Panc1 (cell line): ENCODE data around the gene DPCD. TPM values are rescaled to one million over a fixed set of nuclear protein-coding genes. Genes with fewer than 3 reads are reported as not detected.

Source experiments
- ATAC-seq: fragments of 200-7000 bp; cut with Tn5 transposase; 2 replicates; pipeline ENCODE4 v1.9.1; 2020; ENCODE audit warnings: mild to moderate bottlenecking, moderate library complexity
- BruUV-seq: library from RNA; stranded (reverse); fragments of 400-500 nt; replicated peaks from 2 replicates; lab custom pipeline; 2021; lab: Mats Ljungman, UMichigan
- CTCF ChIA-PET: fragments of 300-600 bp; sonication (Branson Sonifier 250); formaldehyde crosslinking; loops from one replicate; lab custom pipeline; 2022; ENCODE audit warnings: antibody characterized with exemption; lab: Charles Lee
- POLR2A ChIA-PET: fragments of 300-600 bp; sonication (Branson Sonifier 250); formaldehyde crosslinking; loops from one replicate; lab custom pipeline; 2022; ENCODE audit warnings: antibody characterized with exemption; lab: Charles Lee
- DNase-seq: peaks from one replicate; pipeline ENCODE4 v3.0.0-alpha.2; 2010; ENCODE audit warnings: low read depth, low spot score
- H3K27ac ChIP-seq: 2 replicates; pipeline ENCODE4 v1.5.1; 2011; ENCODE audit warnings: mild to moderate bottlenecking, low read length, inconsistent platforms
- H3K27me3 ChIP-seq: fragments of 200-500 bp; sonication (Bioruptor generic); 2 replicates; pipeline ENCODE4 v1.6.0; 2014; ENCODE audit warnings: low read length, inconsistent platforms; ENCODE audit not compliant: control insufficient read depth, insufficient read depth
- H3K36me3 ChIP-seq: fragments of 200-500 bp; sonication (Bioruptor generic); 2 replicates; pipeline ENCODE4 v1.5.1; 2014; ENCODE audit warnings: inconsistent platforms, mild to moderate bottlenecking, low read length, moderate library complexity; ENCODE audit not compliant: control insufficient read depth, insufficient read depth
- H3K4me1 ChIP-seq: 2 replicates; pipeline ENCODE4 v1.5.1; 2011; ENCODE audit warnings: inconsistent platforms, mild to moderate bottlenecking, low read length, moderate library complexity; ENCODE audit not compliant: control insufficient read depth, insufficient read depth
- H3K4me3 ChIP-seq, 2 experiments: 2 replicates each; pipeline ENCODE4 v1.5.1; 2011 to 2012; ENCODE audit warnings: low read depth in 2 of 2, low read length in 2 of 2, mild to moderate bottlenecking in 2 of 2, inconsistent platforms in 1 of 2, moderate library complexity in 1 of 2
- H3K9me3 ChIP-seq: fragments of 200-500 bp; sonication (Bioruptor generic); 2 replicates; pipeline ENCODE4 v1.5.1; 2014; ENCODE audit warnings: low read depth, mild to moderate bottlenecking, inconsistent platforms, low read length, moderate library complexity; ENCODE audit not compliant: control insufficient read depth, insufficient read depth
- POLR2AphosphoS5 ChIP-seq: IDR thresholded peaks from 2 replicates; pipeline ENCODE4 v1.6.1; 2012; ENCODE audit warnings: mild to moderate bottlenecking, low read depth, low read length, moderate library complexity
- REST ChIP-seq, 2 experiments: IDR thresholded peaks; 2 replicates each; pipeline ENCODE4 v1.6.1; 2011 to 2012; ENCODE audit warnings: low read depth in 2 of 2, control low read depth in 1 of 2, low read length in 1 of 2, mild to moderate bottlenecking in 1 of 2, moderate library complexity in 1 of 2; ENCODE audit not compliant: insufficient read depth in 1 of 2
- SIN3A ChIP-seq: IDR thresholded peaks from 2 replicates; pipeline ENCODE4 v1.6.1; 2012; ENCODE audit warnings: low read depth, mild to moderate bottlenecking, low read length, moderate library complexity, borderline replicate concordance; ENCODE audit not compliant: insufficient read depth
- TCF7L2 ChIP-seq: IDR thresholded peaks from 2 replicates; pipeline ENCODE4 v1.6.1; 2011; ENCODE audit warnings: mild to moderate bottlenecking, low read depth, low read length, inconsistent platforms
- in situ Hi-C: cut with HindIII; loops from 2 replicates; pipeline ENCODE4 v1.10.0; 2016; ENCODE audit warnings: low sequenced_read_pairs, low pct_unique_long_range_greater_than_20kb
- intact Hi-C: fragments of 100-400 bp; cut with micrococcal nuclease; formaldehyde crosslinking; loops from one replicate; pipeline ENCODE4 v1.10.0; 2022; ENCODE audit not compliant: unreplicated experiment
- total RNA-seq: library from RNA; stranded (reverse); gene quantifications from one replicate; pipeline ENCODE4 v1.2.1, GENCODE V29; 2021; ENCODE audit not compliant: unreplicated experiment
- TF ChIP-seq, protein P1 (sequence below): fragments of 450-650 bp; IDR thresholded peaks from 2 replicates; pipeline ENCODE4 v1.5.1; 2017; ENCODE audit warnings: mild to moderate bottlenecking

The DPCD gene
- total RNA-seq, 1 experiment from 2014 or later: 27.6 TPM

- TF ChIP-seq SIN3A: no peak
- TF ChIP-seq REST (IDR thresholded peaks at IDR 0.05; ENCODE audit: insufficient read depth in 1 of 2, low read depth in 2 of 2, low read length in 1 of 2): no peak
- no peak for TF ChIP-seq TCF7L2
- TF ChIP-seq POLR2AphosphoS5: no peak
- TF ChIP-seq, protein P1, sequence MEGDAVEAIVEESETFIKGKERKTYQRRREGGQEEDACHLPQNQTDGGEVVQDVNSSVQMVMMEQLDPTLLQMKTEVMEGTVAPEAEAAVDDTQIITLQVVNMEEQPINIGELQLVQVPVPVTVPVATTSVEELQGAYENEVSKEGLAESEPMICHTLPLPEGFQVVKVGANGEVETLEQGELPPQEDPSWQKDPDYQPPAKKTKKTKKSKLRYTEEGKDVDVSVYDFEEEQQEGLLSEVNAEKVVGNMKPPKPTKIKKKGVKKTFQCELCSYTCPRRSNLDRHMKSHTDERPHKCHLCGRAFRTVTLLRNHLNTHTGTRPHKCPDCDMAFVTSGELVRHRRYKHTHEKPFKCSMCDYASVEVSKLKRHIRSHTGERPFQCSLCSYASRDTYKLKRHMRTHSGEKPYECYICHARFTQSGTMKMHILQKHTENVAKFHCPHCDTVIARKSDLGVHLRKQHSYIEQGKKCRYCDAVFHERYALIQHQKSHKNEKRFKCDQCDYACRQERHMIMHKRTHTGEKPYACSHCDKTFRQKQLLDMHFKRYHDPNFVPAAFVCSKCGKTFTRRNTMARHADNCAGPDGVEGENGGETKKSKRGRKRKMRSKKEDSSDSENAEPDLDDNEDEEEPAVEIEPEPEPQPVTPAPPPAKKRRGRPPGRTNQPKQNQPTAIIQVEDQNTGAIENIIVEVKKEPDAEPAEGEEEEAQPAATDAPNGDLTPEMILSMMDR: no peak
- Histone ChIP-seq H3K27ac (no peak overlapping the region), H3K27me3 (no peaks in the 10 kb centered on the region), H3K4me3 (no peak overlapping the region), H3K36me3 (no peaks in the 10 kb centered on the region; the same call in 1 of the 2 replicates), H3K4me1 (no peaks in the 10 kb centered on the region), H3K9me3 (no peaks in the 10 kb centered on the region)
- intact Hi-C loops: no loop called here
- in situ Hi-C loops: no loop called here
- ATAC-seq (no peak), DNase-seq (no peak)
- POLR2A ChIA-PET: no interaction called here
- BruUV-seq: no TSS peak
- CTCF ChIA-PET: no interaction called here
Observed at GRCh38 chr10:101619983-101620382, 31.9 kb downstream of the DPCD start.

GRCh38 chr10:101623528-101623927, 35.4 kb downstream of the DPCD start:
- POLR2A ChIA-PET: interaction anchor here (0.7 kb wide), 1 partner anchor 55 kb away, joined by 4 read pairs; no protein-coding TSS in a partner anchor
- in situ Hi-C loops: no loop called here
- BruUV-seq: no TSS peak

More at GRCh38 chr10:101623528-101623927, 35.4 kb downstream of the DPCD start:
- no peak overlapping the region for H3K27ac ChIP-seq
- intact Hi-C loops: no loop called here
- H3K27me3 ChIP-seq: no peaks in the 10 kb centered on the region
- no peaks in the 10 kb centered on the region for H3K4me1 ChIP-seq
- DNase-seq: no peak
- no peaks in the 10 kb centered on the region for H3K9me3 ChIP-seq
- CTCF ChIA-PET: no interaction called here
- no peak overlapping the region for H3K4me3 ChIP-seq
- TF ChIP-seq TCF7L2 (no peak), REST (IDR thresholded peaks at IDR 0.05; ENCODE audit: insufficient read depth in 1 of 2, low read depth in 2 of 2, low read length in 1 of 2) (no peak), POLR2AphosphoS5 (no peak)
- TF ChIP-seq, protein P1: no peak
- no peak for ATAC-seq
- H3K36me3 ChIP-seq: no peaks in the 10 kb centered on the region
